CD14-positive monocyte (primary cell): ENCODE data around the gene CENPS. TPM values are rescaled to one million over a fixed set of nuclear protein-coding genes. Genes with fewer than 3 reads are reported as not detected.
"Not testable (repeated sequence)": the region's sequence is repeated elsewhere in the genome, so short reads cannot be mapped to it uniquely, and the experiment has no call there.

Experiments used
- DNase-seq, 3 donors: peaks; one replicate each; pipeline ENCODE4 v3.0.0-alpha.2; 2011 to 2022
- H2AFZ ChIP-seq: 2 replicates; pipeline ENCODE4 v1.6.0; 2012; ENCODE audit warnings: mild to moderate bottlenecking, low read depth, low read length, inconsistent platforms; ENCODE audit not compliant: insufficient read depth, poor library complexity, severe bottlenecking
- H3K27ac ChIP-seq, 2 donors: 1 replicate in 1 of 2; 2 replicates in 1 of 2; pipeline ENCODE4 v1.5.1; 2012 to 2013; ENCODE audit warnings: low read length in 2 of 2, control low read depth in 1 of 2, inconsistent platforms in 1 of 2, low read depth in 1 of 2, mild to moderate bottlenecking in 1 of 2
- H3K27me3 ChIP-seq, 2 donors: one replicate each; pipeline versions ENCODE4 v1.6.0 to v1.6.1; 2011 to 2013; ENCODE audit warnings: low read length in 2 of 2; ENCODE audit not compliant: control insufficient read depth in 2 of 2, insufficient read depth in 2 of 2
- H3K36me3 ChIP-seq, 2 donors: replicated peaks in 1 of 2; 1 replicate in 1 of 2; 2 replicates in 1 of 2; pipeline versions ENCODE4 v1.5.1 to v1.6.1; 2012 to 2013; ENCODE audit warnings: low read length in 2 of 2, control low read depth in 1 of 2, inconsistent platforms in 1 of 2, mild to moderate bottlenecking in 1 of 2; ENCODE audit not compliant: insufficient read depth in 2 of 2, control insufficient read depth in 1 of 2
- H3K4me1 ChIP-seq, 2 donors: 1 replicate in 1 of 2; 2 replicates in 1 of 2; pipeline versions ENCODE4 v1.5.1 to v1.6.1; 2012 to 2013; ENCODE audit warnings: low read length in 2 of 2, control low read depth in 1 of 2, inconsistent platforms in 1 of 2, mild to moderate bottlenecking in 1 of 2, moderate library complexity in 1 of 2; ENCODE audit not compliant: insufficient read depth in 2 of 2, control insufficient read depth in 1 of 2
- H3K4me2 ChIP-seq: replicated peaks from 2 replicates; pipeline ENCODE3; 2012; ENCODE audit warnings: low read length, moderate library complexity, mild to moderate bottlenecking; ENCODE audit not compliant: poor library complexity, severe bottlenecking; ENCODE audit errors: extremely low read depth
- H3K4me3 ChIP-seq, 3 experiments: fragments of 200-600 bp in 1 of 3; sonication (generic) in 1 of 3; replicated peaks in 1 of 3; 1 replicate in 2 of 3; 2 replicates in 1 of 3; pipeline ENCODE4 v1.5.1; 2011 to 2013; ENCODE audit warnings: low read length in 3 of 3, mild to moderate bottlenecking in 3 of 3, control low read depth in 2 of 3, low read depth in 2 of 3, inconsistent platforms in 1 of 3, moderate library complexity in 1 of 3
- H3K79me2 ChIP-seq: 2 replicates; pipeline ENCODE4 v1.6.0; 2012; ENCODE audit warnings: mild to moderate bottlenecking, control low read depth, inconsistent platforms, low read length, moderate library complexity; ENCODE audit not compliant: insufficient read depth
- H3K9ac ChIP-seq: 2 replicates; pipeline ENCODE4 v1.6.0; 2017; ENCODE audit warnings: low read length, mild to moderate bottlenecking; ENCODE audit not compliant: insufficient read depth, poor library complexity, severe bottlenecking
- H3K9me3 ChIP-seq, 2 donors: replicated peaks in 1 of 2; 1 replicate in 1 of 2; 2 replicates in 1 of 2; pipeline versions ENCODE4 v1.5.1 to v1.6.1; 2012 to 2013; ENCODE audit warnings: low read length in 2 of 2, control low read depth in 1 of 2; ENCODE audit not compliant: control insufficient read depth in 1 of 2, insufficient read depth in 1 of 2
- H4K20me1 ChIP-seq: 2 replicates; pipeline ENCODE4 v1.6.0; 2012; ENCODE audit warnings: mild to moderate bottlenecking, low read length, control low read depth, moderate library complexity; ENCODE audit not compliant: insufficient read depth
- H3K27ac Mint-ChIP-seq, 7 donors: one replicate each; pipeline ENCODE4 v1.8.0; 2020; ENCODE audit warnings: mild to moderate bottlenecking in 7 of 7, mixed read lengths in 7 of 7, moderate library complexity in 6 of 7, inconsistent platforms in 2 of 7
- H3K27me3 Mint-ChIP-seq, 3 donors: one replicate each; pipeline ENCODE4 v1.8.0; 2021 to 2022; ENCODE audit warnings: low read depth in 3 of 3, mild to moderate bottlenecking in 3 of 3, mixed read lengths in 3 of 3, moderate library complexity in 3 of 3, inconsistent platforms in 1 of 3
- H3K36me3 Mint-ChIP-seq, 2 donors: one replicate each; pipeline ENCODE4 v1.8.0; 2020; ENCODE audit warnings: mixed read lengths in 2 of 2, inconsistent platforms in 1 of 2, mild to moderate bottlenecking in 1 of 2
- H3K4me1 Mint-ChIP-seq: one replicate; pipeline ENCODE4 v1.8.0; 2020; ENCODE audit warnings: mild to moderate bottlenecking, mixed read lengths
- H3K4me3 Mint-ChIP-seq, 2 donors: one replicate each; pipeline ENCODE4 v1.8.0; 2020; ENCODE audit warnings: mild to moderate bottlenecking in 2 of 2, mixed read lengths in 2 of 2, moderate library complexity in 1 of 2
- H3K9me3 Mint-ChIP-seq, 7 donors: one replicate each; pipeline ENCODE4 v1.8.0; 2020 to 2022; ENCODE audit warnings: mixed read lengths in 7 of 7, mild to moderate bottlenecking in 6 of 7, moderate library complexity in 6 of 7, inconsistent platforms in 2 of 7
- WGBS: methylation state at CpG from one replicate; pipeline ENCODE4 v1.1.5; 2013; ENCODE audit warnings: missing lambda C conversion rate; ENCODE audit not compliant: insufficient coverage; 5-methylcytosine and 5-hydroxymethylcytosine counted together
- intact Hi-C, 2 donors: fragments of 100-400 bp; cut with micrococcal nuclease; formaldehyde crosslinking; loops; one replicate each; pipeline versions ENCODE4 v1.15.0 to v1.15.1; 2023
- polyA plus RNA-seq, 3 donors: library from polyadenylated mRNA; depleted of rRNA in 1 of 3; unstranded in 2 of 3; stranded (reverse) in 1 of 3; fragments of 300-500 nt in 2 of 3; fragments of >200 nt in 1 of 3; fragmentation: Illumina TruSeq in 2 of 3; gene quantifications; 1 replicate in 2 of 3; 2 replicates in 1 of 3; pipeline ENCODE4 v1.2.3, GENCODE V29; 2012 to 2021
- TF ChIP-seq, protein P1 (sequence below): fragments of 200-600 bp; IDR thresholded peaks from one replicate; pipeline ENCODE4 v1.8.0; 2022; ENCODE audit warnings: antibody characterized with exemption, mild to moderate bottlenecking

CENPS gene
- polyA plus RNA-seq, 3 donors: 0.48 to 3.5 (median 2.5) TPM

DNA sequence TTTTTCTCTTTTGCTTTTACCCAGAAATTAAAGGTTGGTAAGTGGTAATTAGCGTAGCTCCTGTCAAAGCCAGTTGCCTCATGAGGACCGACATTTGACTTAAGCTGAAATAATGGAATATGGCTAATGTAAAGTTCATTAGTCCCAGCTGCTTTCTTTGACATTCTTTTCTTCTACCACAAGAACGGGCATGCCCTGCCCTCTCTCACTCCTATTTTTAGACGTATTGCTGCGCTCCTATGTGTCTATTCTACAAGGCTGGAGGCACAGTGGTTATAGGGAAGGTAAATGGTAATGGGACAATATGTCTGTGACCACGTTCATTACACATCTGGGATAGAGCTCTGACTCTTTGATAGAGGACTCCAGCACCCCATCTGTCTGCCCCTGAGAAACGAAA, 26.4 kb downstream of the CENPS start:
- no peak overlapping the region for H3K4me3 Mint-ChIP-seq
- no peaks in the 10 kb centered on the region for H3K4me1 ChIP-seq
- H2AFZ ChIP-seq: no peak overlapping the region
- peaks cover 0 to 6% of the 10 kb centered on the region in 2 donors for H3K9me3 ChIP-seq
- TF ChIP-seq, protein P1, sequence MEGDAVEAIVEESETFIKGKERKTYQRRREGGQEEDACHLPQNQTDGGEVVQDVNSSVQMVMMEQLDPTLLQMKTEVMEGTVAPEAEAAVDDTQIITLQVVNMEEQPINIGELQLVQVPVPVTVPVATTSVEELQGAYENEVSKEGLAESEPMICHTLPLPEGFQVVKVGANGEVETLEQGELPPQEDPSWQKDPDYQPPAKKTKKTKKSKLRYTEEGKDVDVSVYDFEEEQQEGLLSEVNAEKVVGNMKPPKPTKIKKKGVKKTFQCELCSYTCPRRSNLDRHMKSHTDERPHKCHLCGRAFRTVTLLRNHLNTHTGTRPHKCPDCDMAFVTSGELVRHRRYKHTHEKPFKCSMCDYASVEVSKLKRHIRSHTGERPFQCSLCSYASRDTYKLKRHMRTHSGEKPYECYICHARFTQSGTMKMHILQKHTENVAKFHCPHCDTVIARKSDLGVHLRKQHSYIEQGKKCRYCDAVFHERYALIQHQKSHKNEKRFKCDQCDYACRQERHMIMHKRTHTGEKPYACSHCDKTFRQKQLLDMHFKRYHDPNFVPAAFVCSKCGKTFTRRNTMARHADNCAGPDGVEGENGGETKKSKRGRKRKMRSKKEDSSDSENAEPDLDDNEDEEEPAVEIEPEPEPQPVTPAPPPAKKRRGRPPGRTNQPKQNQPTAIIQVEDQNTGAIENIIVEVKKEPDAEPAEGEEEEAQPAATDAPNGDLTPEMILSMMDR: no peak
- peaks cover 0 to 9% (median 6%) of the 10 kb centered on the region in 7 donors for H3K9me3 Mint-ChIP-seq
- no peak overlapping the region for H3K27ac Mint-ChIP-seq
- no CpG with 5 or more reads among the region's 7 CpGs for WGBS
- no peaks in the 10 kb centered on the region for H4K20me1 ChIP-seq
- intact Hi-C loops: no loop called here
- no peak for DNase-seq
- peaks cover 7 to 20% of the 10 kb centered on the region in 2 donors for H3K36me3 ChIP-seq
- H3K4me3 ChIP-seq: no peak overlapping the region
- no peaks in the 10 kb centered on the region for H3K27me3 ChIP-seq
- H3K36me3 Mint-ChIP-seq: peaks cover 21 to 31% of the 10 kb centered on the region in 2 donors
- no peak overlapping the region for H3K4me2 ChIP-seq
- peaks cover 7% of the 10 kb centered on the region for H3K4me1 Mint-ChIP-seq
- H3K79me2 ChIP-seq: no peaks in the 10 kb centered on the region
- H3K9ac ChIP-seq: no peak overlapping the region
- H3K27ac ChIP-seq: no peak overlapping the region
- H3K27me3 Mint-ChIP-seq: peaks cover 1 to 11% (median 7%) of the 10 kb centered on the region in 3 donors

DNA sequence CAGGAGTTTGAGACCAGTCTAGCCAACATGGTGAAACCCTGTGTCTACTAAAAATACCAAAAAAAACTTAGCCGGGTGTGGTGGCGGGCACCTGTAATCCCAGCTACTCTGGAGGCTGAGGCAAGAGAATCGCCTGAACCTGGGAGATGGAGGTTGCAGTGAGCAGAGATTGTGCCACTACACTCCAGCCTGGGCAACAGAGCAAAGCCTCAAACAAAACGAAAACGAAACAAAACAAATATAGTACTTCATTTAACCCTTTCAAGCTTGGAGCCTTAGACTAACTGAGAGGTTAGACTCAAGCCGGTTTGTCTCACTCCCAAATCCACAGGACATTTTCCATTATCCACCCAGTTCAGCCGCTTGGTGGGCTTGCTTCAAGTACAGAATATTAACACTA, 27.2 kb downstream of the CENPS start:
- DNase-seq, H3K27me3 ChIP-seq, H4K20me1 ChIP-seq, H3K4me3 ChIP-seq, intact Hi-C loops, H3K79me2 ChIP-seq, H3K4me3 Mint-ChIP-seq, H3K27me3 Mint-ChIP-seq, H3K4me1 ChIP-seq, H3K4me1 Mint-ChIP-seq, H3K9me3 ChIP-seq, H3K9ac ChIP-seq, H2AFZ ChIP-seq, H3K9me3 Mint-ChIP-seq, H3K27ac Mint-ChIP-seq, H3K4me2 ChIP-seq, H3K27ac ChIP-seq: not testable (repeated sequence)
- peaks cover 12 to 27% of the 10 kb centered on the region in 2 donors for H3K36me3 ChIP-seq
- 90% methylated on average over 2 of the region's 7 CpGs for WGBS
- H3K36me3 Mint-ChIP-seq: peaks cover 28 to 39% of the 10 kb centered on the region in 2 donors
